GM18499 (cell line): ENCODE data around the gene RASA3.
A peak's percentile ranks its signal among the peaks of the same experiment; 100 is the strongest.

Experiments
- ATAC-seq: cut with Tn5 transposase; IDR thresholded peaks from one replicate; pipeline ENCODE4 v1.9.1; 2021; ENCODE audit warnings: moderate number of reproducible peaks; ENCODE audit not compliant: insufficient read depth, unreplicated experiment

The RASA3 gene

GRCh38 chr13:114071991-114072390, 60.4 kb downstream of the RASA3 start:
- ATAC-seq, result no peak

- no peak for ATAC-seq
Observed at GRCh38 chr13:114071410-114071809, 61.0 kb downstream of the RASA3 start.

- no peak for ATAC-seq
Observed at GRCh38 chr13:114070098-114070799, 62.2 kb downstream of the RASA3 start.

GRCh38 chr13:114069376-114070097, 62.9 kb downstream of the RASA3 start:
- no peak for ATAC-seq

- no peak for ATAC-seq
Observed at GRCh38 chr13:114068656-114069318, 63.6 kb downstream of the RASA3 start.

- no peak for ATAC-seq
Observed at GRCh38 chr13:114067886-114068651, 64.4 kb downstream of the RASA3 start.

- peak; percentile 47 for ATAC-seq
Observed at GRCh38 chr13:114067381-114067885, 65.0 kb downstream of the RASA3 start.

- ATAC-seq, result no peak
Observed at GRCh38 chr13:114066956-114067355, 65.5 kb downstream of the RASA3 start.

GRCh38 chr13:114065926-114066774, 66.3 kb downstream of the RASA3 start:
- ATAC-seq, result no peak

GRCh38 chr13:114065141-114065925, 67.1 kb downstream of the RASA3 start:
- no peak for ATAC-seq

GRCh38 chr13:114064450-114065140, 67.8 kb downstream of the RASA3 start:
- ATAC-seq, result no peak

GRCh38 chr13:114063545-114064449, 68.6 kb downstream of the RASA3 start:
- no peak for ATAC-seq

GRCh38 chr13:114062754-114063153, 69.7 kb downstream of the RASA3 start:
- no peak for ATAC-seq

- no peak for ATAC-seq
Observed at GRCh38 chr13:114062341-114062740, 70.1 kb downstream of the RASA3 start.

GRCh38 chr13:114061744-114062143, 70.7 kb downstream of the RASA3 start:
- no peak for ATAC-seq

- ATAC-seq, result no peak
Observed at GRCh38 chr13:114061047-114061446, 71.4 kb downstream of the RASA3 start.
